K562 (cell line): Measurements from ENCODE around the gene CDC20. TPM values are rescaled to one million over a fixed set of nuclear protein-coding genes. Genes with fewer than 3 reads are reported as not detected.
A peak's percentile ranks its signal among the peaks of the same experiment; 100 is the strongest.

ENCODE experiments used
- ARNT ChIP-seq, 2 experiments: fragments of 450-650 bp; IDR thresholded peaks; 2 replicates each; pipeline ENCODE4 v1.6.1; 2016; ENCODE audit warnings: mild to moderate bottlenecking in 1 of 2
- C11orf30 ChIP-seq: fragments of 450-650 bp; IDR thresholded peaks from 2 replicates; pipeline ENCODE4 v1.6.1; 2016; ENCODE audit warnings: low read depth, mild to moderate bottlenecking
- CBFA2T2 ChIP-seq: fragments of 450-650 bp; conservative IDR thresholded peaks from 2 replicates; pipeline ENCODE4 v1.6.1; 2017; ENCODE audit warnings: mild to moderate bottlenecking
- CBX3 ChIP-seq, 2 experiments: IDR thresholded peaks; 1 replicate in 1 of 2; 2 replicates in 1 of 2; pipeline ENCODE4 v1.6.1; 2012; ENCODE audit warnings: inconsistent platforms in 2 of 2, low read length in 2 of 2, borderline replicate concordance in 1 of 2, control low read depth in 1 of 2
- CXXC5 ChIP-seq: fragments of 250-450 bp; sonication (Bioruptor Pico); IDR thresholded peaks from 2 replicates; pipeline ENCODE4 v1.8.0; 2022; ENCODE audit warnings: inconsistent platforms, mild to moderate bottlenecking, moderate library complexity
- EWSR1 ChIP-seq: fragments of 450-650 bp; IDR thresholded peaks from 2 replicates; pipeline ENCODE4 v1.6.1; 2018; ENCODE audit warnings: borderline replicate concordance, mild to moderate bottlenecking, low read depth, moderate library complexity; ENCODE audit not compliant: partially characterized antibody
- GABPA ChIP-seq: fragments of 200-800 bp; sonication (Bioruptor generic); conservative IDR thresholded peaks from 2 replicates; pipeline ENCODE4 v1.6.1; 2016; ENCODE audit warnings: low read depth, missing genetic modification characterization, missing compliant biosample characterization
- MAFG ChIP-seq: fragments of 450-650 bp; conservative IDR thresholded peaks from 2 replicates; pipeline ENCODE4 v1.6.1; 2016; ENCODE audit warnings: missing genetic modification characterization, missing compliant biosample characterization
- MAZ ChIP-seq, 2 experiments: fragments of 450-650 bp in 1 of 2; sonication (generic) in 1 of 2; formaldehyde crosslinking; IDR thresholded peaks in 1 of 2; conservative IDR thresholded peaks in 1 of 2; 2 replicates each; pipeline versions ENCODE4 v1.4.0 to v1.5.0; 2020; ENCODE audit warnings: mild to moderate bottlenecking in 1 of 2, missing genetic modification reagents in 1 of 2
- MCM7 ChIP-seq, 2 experiments: fragments of 450-650 bp; IDR thresholded peaks; 2 replicates each; pipeline ENCODE4 v1.6.1; 2016 to 2018
- MIER1 ChIP-seq: fragments of 450-650 bp; IDR thresholded peaks from 2 replicates; pipeline ENCODE4 v1.6.1; 2016; ENCODE audit warnings: antibody characterized with exemption, mild to moderate bottlenecking, low read depth
- NFYB ChIP-seq: IDR thresholded peaks from 2 replicates; pipeline ENCODE4 v1.6.1; 2011; ENCODE audit warnings: mild to moderate bottlenecking, moderate library complexity; ENCODE audit not compliant: insufficient read length; ENCODE audit errors: extremely low read depth
- RCOR1 ChIP-seq, 2 experiments: IDR thresholded peaks; 2 replicates each; pipeline ENCODE4 v1.6.1; 2012; ENCODE audit warnings: low read depth in 2 of 2, low read length in 2 of 2, borderline replicate concordance in 1 of 2, improper control_type of control experiment in 1 of 2
- SMC3 ChIP-seq: conservative IDR thresholded peaks from 2 replicates; pipeline ENCODE4 v1.6.1; 2011; ENCODE audit warnings: low read depth, low read length, improper control_type of control experiment; ENCODE audit not compliant: insufficient read depth
- SRF ChIP-seq, 2 experiments: fragments of 250-450, 450-650 bp in 1 of 2; sonication (Bioruptor Pico) in 1 of 2; sonication (generic) in 1 of 2; formaldehyde crosslinking; IDR thresholded peaks; 2 replicates each; pipeline versions ENCODE4 v1.5.0 to v1.5.1; 2020 to 2022; ENCODE audit warnings: mild to moderate bottlenecking in 1 of 2, missing genetic modification reagents in 1 of 2
- TAF1 ChIP-seq: IDR thresholded peaks from 2 replicates; pipeline ENCODE4 v1.6.1; 2011; ENCODE audit warnings: mild to moderate bottlenecking, low read length, moderate library complexity; ENCODE audit not compliant: insufficient read depth, control insufficient read depth, severe bottlenecking; ENCODE audit errors: extremely low read depth
- TAF7 ChIP-seq: fragments of 450-650 bp; IDR thresholded peaks from 2 replicates; pipeline ENCODE4 v1.6.1; 2016; ENCODE audit warnings: missing genetic modification characterization, missing compliant biosample characterization
- XRCC5 ChIP-seq: fragments of 200-400 bp; formaldehyde crosslinking; IDR thresholded peaks from 2 replicates; pipeline ENCODE4 v1.6.1; 2017; ENCODE audit warnings: low read depth, mild to moderate bottlenecking, low read length
- ZNF583 ChIP-seq: fragments of 250-450 bp; sonication (Bioruptor Pico); IDR thresholded peaks from 2 replicates; pipeline ENCODE4 v1.4.0; 2020
- polyA plus RNA-seq, 8 experiments: library from polyadenylated mRNA; depleted of rRNA in 4 of 8; stranded (reverse) in 5 of 8; unstranded in 3 of 8; fragments of >200 nt; fragmentation: Nextera tagmentation in 2 of 8; fragmentation: Illumina TruSeq in 1 of 8; extraction: Ambion mirVana in 2 of 8; extraction: Trizol in 1 of 8; gene quantifications; 2 replicates each; pipeline versions ENCODE4 v1.2.1 to v1.2.3, GENCODE V29; 2011 to 2014; ENCODE audit warnings: inconsistent platforms in 1 of 8, missing spikeins in 1 of 8
- total RNA-seq, 7 experiments: library from RNA; depleted of rRNA in 6 of 7; stranded (reverse); fragments of >200 nt in 6 of 7; fragmentation: Illumina TruSeq in 2 of 7; extraction: Trizol in 2 of 7; gene quantifications; 2 replicates each; pipeline versions ENCODE4 v1.2.1 to v1.2.3, GENCODE V29; 2011 to 2021; ENCODE audit warnings: low replicate concordance in 1 of 7
- TF ChIP-seq, protein P1 (sequence below): fragments of 450-650 bp; formaldehyde crosslinking; IDR thresholded peaks from 2 replicates; pipeline ENCODE4 v1.4.0; 2022; ENCODE audit warnings: missing genetic modification characterization
- TF ChIP-seq, protein P2 (sequence below): fragments of 250-450 bp; sonication (Bioruptor Pico); IDR thresholded peaks from 2 replicates; pipeline ENCODE4 v1.5.0; 2022; ENCODE audit warnings: mild to moderate bottlenecking
- TF ChIP-seq, protein P3 (sequence below): fragments of 200-800 bp; sonication (Bioruptor generic); IDR thresholded peaks from 2 replicates; pipeline ENCODE4 v1.6.1; 2017; ENCODE audit warnings: missing genetic modification characterization, missing compliant biosample characterization

Gene CDC20
- total and polyA plus RNA-seq, 9 of the 15 experiments (the other 6 are each of a cell fraction or from before 2014, with no cell fraction given): 45.2 to 224 (median 121) TPM

DNA sequence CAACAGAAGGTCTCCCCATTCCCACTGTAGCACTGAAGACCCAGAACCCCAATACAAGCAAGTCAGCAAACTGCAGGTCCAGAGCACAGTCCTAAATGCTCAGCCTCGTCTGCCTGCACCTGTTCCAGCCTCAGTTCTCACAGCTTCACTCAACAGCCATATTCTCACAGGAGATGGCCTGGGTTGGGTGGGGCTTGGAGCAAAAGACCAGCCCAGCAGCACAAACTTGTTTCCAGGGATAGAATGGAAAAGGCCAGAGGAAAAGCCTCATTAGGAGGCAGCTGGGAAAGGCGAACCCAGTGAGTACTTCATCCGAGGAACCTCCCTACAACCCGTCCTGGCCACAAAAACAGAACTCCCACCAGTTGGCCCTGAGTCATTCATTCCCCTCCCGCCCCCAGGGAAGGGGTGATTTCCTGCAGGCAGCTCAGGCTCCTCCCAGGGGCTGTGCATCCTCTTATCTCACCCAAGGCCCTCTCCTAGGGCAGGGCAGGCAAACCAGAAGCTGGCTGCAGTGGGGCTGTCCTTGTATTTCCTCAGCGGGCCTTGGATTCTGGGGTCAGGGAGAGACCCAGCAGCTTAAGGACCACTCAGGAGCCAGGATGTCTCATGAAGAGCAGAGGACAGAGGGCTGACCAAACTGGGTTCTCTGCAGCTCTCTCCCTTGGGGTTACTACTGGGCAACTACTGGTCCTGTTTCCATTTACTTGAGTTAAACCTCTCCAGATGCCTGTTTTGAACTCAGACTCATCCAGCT is 28.6 kb upstream of the CDC20 start (continued):
- TF ChIP-seq MAZ (CRISPR knock-in tag; conservative IDR thresholded peaks at IDR 0.05 in 1 of 2, IDR thresholded peaks at IDR 0.05 in 1 of 2) (peak; percentile 84 to 96), ARNT (IDR thresholded peaks at IDR 0.05) (0 out of 4 replicates have a peak, but pooled peaks of 1 of the 2 experiments have one; percentile 14), CBX3 (IDR thresholded peaks at IDR 0.05; ENCODE audit: borderline replicate concordance in 1 of 2, low read length in 2 of 2) (peak in 1 of 2 experiments; percentile 40; a peak in 1 of 3 replicates), SMC3 (0 out of 2 replicates have a peak, but pooled peaks have one; percentile 8), SRF (CRISPR knock-in tag; IDR thresholded peaks at IDR 0.05) (peak in 1 of 2 experiments; percentile 77; a peak in 2 of 4 replicates), TAF1 (peak; percentile 60), TAF7 (peak; percentile 64; the same call in 1 of the 2 replicates), C11orf30 (peak; percentile 74), CBFA2T2 (peak; percentile 27; the same call in 1 of the 2 replicates), CXXC5 (CRISPR knock-in tag) (peak; percentile 36), MIER1 (no peak), GABPA (tag) (peak; percentile 55; the same call in 1 of the 2 replicates), MAFG (tag) (peak; percentile 51), NFYB (no peak), ZNF583 (CRISPR knock-in tag) (no peak), XRCC5 (peak; percentile 22; the same call in 1 of the 2 replicates), MCM7 (IDR thresholded peaks at IDR 0.05) (no peak), EWSR1 (no peak), RCOR1 (IDR thresholded peaks at IDR 0.05; ENCODE audit: borderline replicate concordance in 1 of 2, low read depth in 2 of 2, low read length in 2 of 2) (peak in 1 of 2 experiments; percentile 94; a peak in 3 of 4 replicates)
- TF ChIP-seq, protein P1, sequence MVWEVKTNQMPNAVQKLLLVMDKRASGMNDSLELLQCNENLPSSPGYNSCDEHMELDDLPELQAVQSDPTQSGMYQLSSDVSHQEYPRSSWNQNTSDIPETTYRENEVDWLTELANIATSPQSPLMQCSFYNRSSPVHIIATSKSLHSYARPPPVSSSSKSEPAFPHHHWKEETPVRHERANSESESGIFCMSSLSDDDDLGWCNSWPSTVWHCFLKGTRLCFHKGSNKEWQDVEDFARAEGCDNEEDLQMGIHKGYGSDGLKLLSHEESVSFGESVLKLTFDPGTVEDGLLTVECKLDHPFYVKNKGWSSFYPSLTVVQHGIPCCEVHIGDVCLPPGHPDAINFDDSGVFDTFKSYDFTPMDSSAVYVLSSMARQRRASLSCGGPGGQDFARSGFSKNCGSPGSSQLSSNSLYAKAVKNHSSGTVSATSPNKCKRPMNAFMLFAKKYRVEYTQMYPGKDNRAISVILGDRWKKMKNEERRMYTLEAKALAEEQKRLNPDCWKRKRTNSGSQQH: 0 out of 2 replicates have a peak, but pooled peaks have one; percentile 38
- TF ChIP-seq, protein P2, sequence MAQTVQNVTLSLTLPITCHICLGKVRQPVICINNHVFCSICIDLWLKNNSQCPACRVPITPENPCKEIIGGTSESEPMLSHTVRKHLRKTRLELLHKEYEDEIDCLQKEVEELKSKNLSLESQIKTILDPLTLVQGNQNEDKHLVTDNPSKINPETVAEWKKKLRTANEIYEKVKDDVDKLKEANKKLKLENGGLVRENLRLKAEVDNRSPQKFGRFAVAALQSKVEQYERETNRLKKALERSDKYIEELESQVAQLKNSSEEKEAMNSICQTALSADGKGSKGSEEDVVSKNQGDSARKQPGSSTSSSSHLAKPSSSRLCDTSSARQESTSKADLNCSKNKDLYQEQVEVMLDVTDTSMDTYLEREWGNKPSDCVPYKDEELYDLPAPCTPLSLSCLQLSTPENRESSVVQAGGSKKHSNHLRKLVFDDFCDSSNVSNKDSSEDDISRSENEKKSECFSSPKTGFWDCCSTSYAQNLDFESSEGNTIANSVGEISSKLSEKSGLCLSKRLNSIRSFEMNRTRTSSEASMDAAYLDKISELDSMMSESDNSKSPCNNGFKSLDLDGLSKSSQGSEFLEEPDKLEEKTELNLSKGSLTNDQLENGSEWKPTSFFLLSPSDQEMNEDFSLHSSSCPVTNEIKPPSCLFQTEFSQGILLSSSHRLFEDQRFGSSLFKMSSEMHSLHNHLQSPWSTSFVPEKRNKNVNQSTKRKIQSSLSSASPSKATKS: no peak
- TF ChIP-seq, protein P3, sequence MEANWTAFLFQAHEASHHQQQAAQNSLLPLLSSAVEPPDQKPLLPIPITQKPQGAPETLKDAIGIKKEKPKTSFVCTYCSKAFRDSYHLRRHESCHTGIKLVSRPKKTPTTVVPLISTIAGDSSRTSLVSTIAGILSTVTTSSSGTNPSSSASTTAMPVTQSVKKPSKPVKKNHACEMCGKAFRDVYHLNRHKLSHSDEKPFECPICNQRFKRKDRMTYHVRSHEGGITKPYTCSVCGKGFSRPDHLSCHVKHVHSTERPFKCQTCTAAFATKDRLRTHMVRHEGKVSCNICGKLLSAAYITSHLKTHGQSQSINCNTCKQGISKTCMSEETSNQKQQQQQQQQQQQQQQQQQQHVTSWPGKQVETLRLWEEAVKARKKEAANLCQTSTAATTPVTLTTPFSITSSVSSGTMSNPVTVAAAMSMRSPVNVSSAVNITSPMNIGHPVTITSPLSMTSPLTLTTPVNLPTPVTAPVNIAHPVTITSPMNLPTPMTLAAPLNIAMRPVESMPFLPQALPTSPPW (CRISPR knock-in tag): peak; percentile 88
